ENCODE data around the gene DENND4A. TPM values are rescaled to one million over a fixed set of nuclear protein-coding genes. Genes with fewer than 3 reads are reported as not detected.

DENND4A gene
- total and polyA plus RNA-seq, 10 of the 15 experiments (the other 5 are each of a cell fraction or from before 2014, with no cell fraction given): 14.2 to 81.8 (median 34.1) TPM

- TF ChIP-seq NR2C2 (IDR thresholded peaks at IDR 0.05; ENCODE audit: borderline replicate concordance, control insufficient read depth, insufficient read length, low read depth) (no peak), PML (IDR thresholded peaks at IDR 0.05; ENCODE audit: low read length) (no peak)
Observed at GRCh38 chr15:65761210-65761926, 30.7 kb downstream of the DENND4A start (continued).

DNA sequence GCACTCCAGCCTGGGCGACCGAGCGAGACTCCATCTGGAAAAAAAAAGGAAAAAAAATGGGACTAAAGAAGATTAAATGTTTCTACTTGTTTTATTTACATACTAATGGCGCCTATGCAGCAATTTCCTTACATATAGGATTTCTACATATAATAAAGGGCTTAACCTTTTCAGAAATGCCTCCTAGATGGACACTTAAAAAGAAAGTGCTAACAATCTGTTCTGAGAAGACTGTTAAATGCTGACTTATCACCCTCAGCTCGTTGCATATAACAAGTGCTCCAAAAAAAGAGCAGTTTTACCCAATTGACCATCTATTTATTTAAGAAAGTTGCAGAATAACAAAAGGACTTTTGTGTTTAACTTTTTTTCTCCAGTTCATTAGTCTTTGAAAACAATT is 32.7 kb downstream of the DENND4A start:
- FAIRE-seq (no peak), ATAC-seq (no peak), DNase-seq (ENCODE audit: low read depth, low spot score) (no peak)
- Histone ChIP-seq H3K9ac (ENCODE audit: control insufficient read depth, insufficient read depth, low read length) (no peak overlapping the region), H3K4me2 (ENCODE audit: control insufficient read depth, insufficient read depth) (no peak overlapping the region), H3K9me3 (replicated peaks; ENCODE audit: control insufficient read depth, insufficient read depth, low read length) (no peaks in the 10 kb centered on the region), H3K4me3 (no peak overlapping the region), H2AFZ (ENCODE audit: control insufficient read depth, low read depth, low read length) (no peak overlapping the region), H4K20me1 (ENCODE audit: control insufficient read depth, insufficient read depth) (no peaks in the 10 kb centered on the region), H3K27ac (ENCODE audit: control insufficient read depth, insufficient read depth) (no peak overlapping the region), H3K27me3 (replicated peaks in 1 of 2; ENCODE audit: control insufficient read depth in 2 of 2, insufficient read depth in 2 of 2, low read length in 1 of 2) (no peaks in the 10 kb centered on the region), H3K79me2 (ENCODE audit: control insufficient read depth, insufficient read depth, low read length) (peaks cover 83% of the 10 kb centered on the region), H3K36me3 (ENCODE audit: control insufficient read depth in 2 of 2, insufficient read depth in 2 of 2, low read length in 1 of 2) (peaks cover 0 to 9% of the 10 kb centered on the region in 2 experiments), H3K4me1 (ENCODE audit: control insufficient read depth, insufficient read depth, low read length) (peaks cover 32% of the 10 kb centered on the region)
- 99% methylated on average over 5 of the region's 5 CpGs for WGBS (ENCODE audit: insufficient coverage, insufficient replicate concordance, low lambda C conversion rate, missing lambda C conversion rate)
- SMC1A ChIA-PET (ENCODE audit: uncharacterized antibody, unreplicated experiment): interaction anchor here (0.6 to 1.1 kb wide), 2 partner anchors 11 to 20 kb away, joined by 3 to 4 read pairs; no protein-coding TSS in a partner anchor
- in situ Hi-C loops (cut with MboI) (no loop called here), intact Hi-C loops (cut with micrococcal nuclease; ENCODE audit: unreplicated experiment) (no loop called here)
- RAD21 ChIA-PET (ENCODE audit: unreplicated experiment): no interaction called here
- TF ChIP-seq PML (IDR thresholded peaks at IDR 0.05; ENCODE audit: low read length) (no peak), GATAD2B (conservative IDR thresholded peaks at IDR 0.05; ENCODE audit: low read depth) (no peak), JUNB (IDR thresholded peaks at IDR 0.05) (no peak), ZBTB33 (IDR thresholded peaks at IDR 0.05) (no peak), KLF5 (IDR thresholded peaks at IDR 0.05; ENCODE audit: partially characterized antibody) (no peak), KDM1A (IDR thresholded peaks at IDR 0.05; ENCODE audit: borderline replicate concordance) (no peak)
- TF ChIP-seq, protein P1, sequence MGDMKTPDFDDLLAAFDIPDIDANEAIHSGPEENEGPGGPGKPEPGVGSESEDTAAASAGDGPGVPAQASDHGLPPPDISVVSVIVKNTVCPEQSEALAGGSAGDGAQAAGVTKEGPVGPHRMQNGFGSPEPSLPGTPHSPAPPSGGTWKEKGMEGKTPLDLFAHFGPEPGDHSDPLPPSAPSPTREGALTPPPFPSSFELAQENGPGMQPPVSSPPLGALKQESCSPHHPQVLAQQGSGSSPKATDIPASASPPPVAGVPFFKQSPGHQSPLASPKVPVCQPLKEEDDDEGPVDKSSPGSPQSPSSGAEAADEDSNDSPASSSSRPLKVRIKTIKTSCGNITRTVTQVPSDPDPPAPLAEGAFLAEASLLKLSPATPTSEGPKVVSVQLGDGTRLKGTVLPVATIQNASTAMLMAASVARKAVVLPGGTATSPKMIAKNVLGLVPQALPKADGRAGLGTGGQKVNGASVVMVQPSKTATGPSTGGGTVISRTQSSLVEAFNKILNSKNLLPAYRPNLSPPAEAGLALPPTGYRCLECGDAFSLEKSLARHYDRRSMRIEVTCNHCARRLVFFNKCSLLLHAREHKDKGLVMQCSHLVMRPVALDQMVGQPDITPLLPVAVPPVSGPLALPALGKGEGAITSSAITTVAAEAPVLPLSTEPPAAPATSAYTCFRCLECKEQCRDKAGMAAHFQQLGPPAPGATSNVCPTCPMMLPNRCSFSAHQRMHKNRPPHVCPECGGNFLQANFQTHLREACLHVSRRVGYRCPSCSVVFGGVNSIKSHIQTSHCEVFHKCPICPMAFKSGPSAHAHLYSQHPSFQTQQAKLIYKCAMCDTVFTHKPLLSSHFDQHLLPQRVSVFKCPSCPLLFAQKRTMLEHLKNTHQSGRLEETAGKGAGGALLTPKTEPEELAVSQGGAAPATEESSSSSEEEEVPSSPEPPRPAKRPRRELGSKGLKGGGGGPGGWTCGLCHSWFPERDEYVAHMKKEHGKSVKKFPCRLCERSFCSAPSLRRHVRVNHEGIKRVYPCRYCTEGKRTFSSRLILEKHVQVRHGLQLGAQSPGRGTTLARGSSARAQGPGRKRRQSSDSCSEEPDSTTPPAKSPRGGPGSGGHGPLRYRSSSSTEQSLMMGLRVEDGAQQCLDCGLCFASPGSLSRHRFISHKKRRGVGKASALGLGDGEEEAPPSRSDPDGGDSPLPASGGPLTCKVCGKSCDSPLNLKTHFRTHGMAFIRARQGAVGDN (IDR thresholded peaks at IDR 0.05): no peak
- BruUV-seq (replicated peaks): TSS peak; percentile 24
- CTCF ChIA-PET: interaction anchor here (0.9 to 1.6 kb wide), 3 partner anchors 9 to 78 kb away, joined by 3 to 6 read pairs (median 3); no protein-coding TSS in a partner anchor
- POLR2A ChIA-PET: interaction anchor here (0.9 kb wide), 1 partner anchor 12 kb away, joined by 3 read pairs; no protein-coding TSS in a partner anchor

Measured in GM12878 (cell line).